Upper lobe of left lung (tissue), 4 donors: ENCODE results near the gene TSEN54.

Experiments used
- CTCF ChIP-seq, 6 experiments: fragments of 450-650 bp in 4 of 6; fragments of 200-600 bp in 2 of 6; sonication (generic) in 2 of 6; IDR thresholded peaks; one replicate each; pipeline ENCODE4 v1.5.1; 2016 to 2019; ENCODE audit warnings: antibody characterized with exemption in 6 of 6
- EP300 ChIP-seq, 4 donors: sonication (generic); formaldehyde crosslinking; IDR thresholded peaks; one replicate each; pipeline ENCODE4 v1.5.1; 2017; ENCODE audit warnings: antibody characterized with exemption in 4 of 4, control low read depth in 2 of 4
- POLR2AphosphoS5 ChIP-seq, 2 donors: sonication (generic); formaldehyde crosslinking; IDR thresholded peaks; one replicate each; pipeline ENCODE4 v1.5.1; 2017; ENCODE audit warnings: antibody characterized with exemption in 2 of 2

GRCh38 chr17:75471207-75471606 lies 45.1 kb upstream of the TSEN54 start:
- TF ChIP-seq CTCF (IDR thresholded peaks at IDR 0.05) (no peak), POLR2AphosphoS5 (IDR thresholded peaks at IDR 0.05) (no peak), EP300 (IDR thresholded peaks at IDR 0.05) (no peak)
